ENCODE data around the gene PYM1. TPM values are rescaled to one million over a fixed set of nuclear protein-coding genes. Genes with fewer than 3 reads are reported as not detected.

The PYM1 gene
- total and polyA plus RNA-seq, 2 of the 13 experiments (the other 11 are each of a cell fraction or from before 2014, with no cell fraction given) = 44.0 to 51.8 TPM

GRCh38 chr12:55908726-55909512 is 18.8 kb downstream of the PYM1 start (continued):
- TF ChIP-seq ZNF44 (CRISPR knock-in tag; IDR thresholded peaks at IDR 0.05) (no peak), ZNF777 (CRISPR knock-in tag; IDR thresholded peaks at IDR 0.05) (no peak), ARID5B (CRISPR knock-in tag; IDR thresholded peaks at IDR 0.05) (peak; percentile 34; the same call in 1 of the 2 replicates), CCAR2 (optimal IDR thresholded peaks at IDR 0.05; ENCODE audit: low read depth, low read length) (no peak), ZNF614 (CRISPR knock-in tag; IDR thresholded peaks at IDR 0.05; ENCODE audit: borderline replicate concordance) (no peak), NCOR1 (IDR thresholded peaks at IDR 0.05; ENCODE audit: borderline replicate concordance, low read length) (peak; percentile 41; the same call in 1 of the 2 replicates), TRIM22 (IDR thresholded peaks at IDR 0.05) (no peak), E2F5 (CRISPR knock-in tag; conservative IDR thresholded peaks at IDR 0.05) (no peak), EED (CRISPR knock-in tag; IDR thresholded peaks at IDR 0.05) (no peak), TOPORS (CRISPR knock-in tag; IDR thresholded peaks at IDR 0.05) (no peak), NFATC3 (CRISPR knock-in tag; IDR thresholded peaks at IDR 0.05) (no peak), TSC22D2 (CRISPR knock-in tag; IDR thresholded peaks at IDR 0.05; ENCODE audit: borderline replicate concordance) (no peak), ASH2L (IDR thresholded peaks at IDR 0.05; ENCODE audit: insufficient read length, low read depth, low read length) (peak; percentile 43), NFKBIZ (CRISPR knock-in tag; IDR thresholded peaks at IDR 0.05) (no peak), SALL1 (CRISPR knock-in tag; IDR thresholded peaks at IDR 0.05) (no peak; the same call in 1 of the 2 replicates), KDM6A (CRISPR knock-in tag; IDR thresholded peaks at IDR 0.05; ENCODE audit: low read depth) (no peak), GFI1 (CRISPR knock-in tag; IDR thresholded peaks at IDR 0.05; ENCODE audit: borderline replicate concordance) (0 out of 2 replicates have a peak, but pooled peaks have one; percentile 38), ZXDC (CRISPR knock-in tag; IDR thresholded peaks at IDR 0.05) (no peak)

Data from HepG2 (cell line).